Astrocyte of the hippocampus (primary cell): ENCODE results near the gene FBXL19.

ENCODE experiments used
- DNase-seq: peaks from one replicate; pipeline ENCODE4 v3.0.0; 2011; ENCODE audit warnings: low read depth, low spot score

The FBXL19 gene

DNA sequence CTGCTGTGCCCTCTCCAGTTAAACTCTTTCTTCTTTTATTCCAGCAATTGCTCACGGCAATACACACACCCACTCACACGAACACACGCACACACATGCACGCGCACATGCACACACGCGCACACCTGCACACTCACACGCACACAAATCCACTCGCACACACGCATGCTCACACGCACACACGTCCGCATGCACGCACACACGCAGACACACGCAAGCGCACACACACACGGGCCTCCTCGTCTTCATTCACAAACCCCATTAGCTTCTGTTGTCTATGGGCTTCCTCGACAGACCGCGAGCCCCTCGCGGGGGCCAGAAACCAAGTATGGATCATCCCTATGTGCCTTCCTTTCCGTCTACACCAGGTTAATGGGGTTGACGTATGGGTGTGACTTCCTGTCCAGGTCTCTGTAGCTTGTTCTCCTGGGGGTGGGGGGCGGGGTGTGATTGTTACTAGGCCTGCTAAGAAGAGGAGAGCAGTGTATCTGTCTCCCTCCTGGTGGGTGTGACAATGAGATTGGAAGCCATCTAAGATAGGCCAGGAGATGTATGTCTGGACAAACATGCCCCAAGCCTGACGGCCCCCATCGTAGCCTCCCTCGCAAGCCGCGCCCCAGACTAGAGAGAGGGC is 27.6 kb upstream of the FBXL19 start:
- DNase-seq, result no peak

DNA sequence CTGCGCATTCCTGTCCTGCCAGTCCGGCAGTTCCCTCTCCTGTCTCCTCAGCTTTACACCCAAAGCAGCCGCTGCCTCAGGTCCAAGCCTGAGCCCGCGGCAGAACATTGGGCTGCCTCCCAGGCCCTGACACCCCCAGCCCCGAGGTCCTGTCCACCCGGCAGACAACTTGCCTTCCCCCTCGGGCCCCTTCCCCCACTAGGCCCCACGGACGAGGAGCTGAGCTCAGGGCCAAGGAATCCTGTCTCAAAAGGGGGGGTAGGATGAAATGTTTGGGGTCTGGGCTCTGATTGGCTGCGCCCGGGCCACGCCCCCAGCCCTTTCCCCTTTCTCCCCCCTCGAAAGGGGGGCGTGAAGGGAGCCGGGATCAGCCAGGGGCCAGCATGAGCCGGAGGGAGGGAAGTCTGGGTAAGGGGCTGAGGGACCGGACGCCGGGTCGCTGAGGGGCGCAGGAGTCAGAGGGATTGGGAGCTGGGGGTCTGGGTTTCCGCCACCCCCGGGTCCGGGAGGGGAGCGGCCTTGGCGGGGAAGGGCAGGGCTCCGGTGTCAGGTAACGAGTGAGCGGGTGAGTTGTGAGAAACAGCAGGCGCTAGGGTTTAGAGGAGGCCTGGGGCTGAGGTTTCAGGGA is 27.0 kb upstream of the FBXL19 start, which contains the start of gene CTF1:
Gene CTF1 (plus strand): TSS at position 354 of the 628 bp plus-strand sequence. CDS start 30 bp downstream, at position 384.
- DNase-seq, result peak; percentile 94

DNA sequence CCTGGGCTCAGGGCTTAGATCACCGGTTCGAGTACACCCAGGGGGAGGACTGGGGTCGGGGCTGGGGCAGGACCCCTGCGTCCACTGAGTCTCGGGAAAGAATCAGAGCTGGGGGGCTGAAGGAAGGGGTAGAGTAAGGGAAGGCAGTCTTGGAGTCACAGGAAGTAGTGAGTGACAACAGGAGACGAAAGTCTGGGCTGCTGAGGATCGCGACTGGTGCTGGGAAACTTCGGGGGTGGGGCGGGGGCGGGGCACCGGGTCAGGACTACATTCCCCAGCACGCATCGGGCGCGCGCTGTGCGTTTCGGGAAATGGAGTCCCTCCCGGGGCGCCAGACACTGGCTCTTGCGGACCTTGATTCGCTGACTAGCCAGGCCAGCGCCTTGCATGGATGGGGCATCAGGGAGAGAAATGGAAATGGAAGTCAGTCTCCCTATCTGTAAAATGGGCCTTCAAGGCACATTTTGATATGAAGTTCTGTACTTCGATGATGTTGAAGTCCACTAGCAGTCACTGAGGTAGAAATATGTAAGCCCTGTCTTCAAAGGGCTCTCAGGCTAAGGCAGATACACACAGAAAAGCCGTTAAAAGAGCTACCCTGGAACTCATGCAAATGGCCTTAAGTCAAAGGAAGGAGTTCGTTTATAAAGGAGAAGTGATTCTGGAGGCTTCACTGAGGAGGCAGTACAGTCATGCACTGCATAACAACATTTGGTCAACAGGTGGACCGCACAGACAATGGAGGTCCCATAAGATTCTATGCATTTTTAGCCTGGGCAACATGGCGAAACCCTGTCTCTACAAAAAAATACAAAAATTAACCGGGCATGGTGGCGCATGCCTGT is 26.3 kb upstream of the FBXL19 start:
- DNase-seq, result peak; percentile 96

DNA sequence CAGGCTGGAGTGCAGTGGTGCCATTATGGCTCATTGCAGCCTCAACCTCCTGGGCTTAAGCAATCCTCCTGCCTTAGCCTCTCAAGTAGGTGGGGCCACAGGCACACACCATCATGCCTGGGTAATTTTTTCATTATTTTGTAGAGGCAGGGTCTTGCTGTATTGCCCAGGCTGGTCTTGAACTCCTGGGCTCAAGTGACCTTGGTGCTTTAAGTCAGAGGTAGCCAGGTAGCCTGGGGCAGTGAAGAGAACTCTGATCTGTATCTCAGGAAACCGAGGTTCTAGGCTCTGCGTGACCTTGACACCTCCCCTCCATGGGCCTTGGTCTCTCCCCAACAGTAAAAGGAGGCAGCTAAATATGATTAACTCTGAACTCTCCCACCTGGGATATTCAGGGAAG is 23.6 kb upstream of the FBXL19 start:
- no peak for DNase-seq

DNA sequence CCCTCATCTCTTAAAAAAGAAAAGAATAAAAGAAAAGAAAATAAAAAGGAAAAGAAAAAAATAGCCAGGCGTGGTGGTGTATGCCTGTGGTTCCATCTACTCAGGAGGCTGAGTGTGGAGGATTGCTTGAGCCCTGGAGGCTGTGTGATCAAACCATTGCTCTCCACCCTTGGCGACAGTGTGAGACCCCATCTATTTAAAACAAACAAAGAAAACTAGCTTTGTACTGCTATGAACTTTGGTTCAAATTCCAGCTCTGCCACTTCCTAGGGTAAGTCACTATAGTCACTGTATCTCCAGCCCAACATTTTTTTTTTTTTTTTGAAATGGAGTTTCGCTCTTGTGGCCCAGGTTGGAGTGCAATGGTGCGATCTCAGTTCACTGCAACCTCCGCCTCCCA is 22.8 kb upstream of the FBXL19 start:
- no peak for DNase-seq

DNA sequence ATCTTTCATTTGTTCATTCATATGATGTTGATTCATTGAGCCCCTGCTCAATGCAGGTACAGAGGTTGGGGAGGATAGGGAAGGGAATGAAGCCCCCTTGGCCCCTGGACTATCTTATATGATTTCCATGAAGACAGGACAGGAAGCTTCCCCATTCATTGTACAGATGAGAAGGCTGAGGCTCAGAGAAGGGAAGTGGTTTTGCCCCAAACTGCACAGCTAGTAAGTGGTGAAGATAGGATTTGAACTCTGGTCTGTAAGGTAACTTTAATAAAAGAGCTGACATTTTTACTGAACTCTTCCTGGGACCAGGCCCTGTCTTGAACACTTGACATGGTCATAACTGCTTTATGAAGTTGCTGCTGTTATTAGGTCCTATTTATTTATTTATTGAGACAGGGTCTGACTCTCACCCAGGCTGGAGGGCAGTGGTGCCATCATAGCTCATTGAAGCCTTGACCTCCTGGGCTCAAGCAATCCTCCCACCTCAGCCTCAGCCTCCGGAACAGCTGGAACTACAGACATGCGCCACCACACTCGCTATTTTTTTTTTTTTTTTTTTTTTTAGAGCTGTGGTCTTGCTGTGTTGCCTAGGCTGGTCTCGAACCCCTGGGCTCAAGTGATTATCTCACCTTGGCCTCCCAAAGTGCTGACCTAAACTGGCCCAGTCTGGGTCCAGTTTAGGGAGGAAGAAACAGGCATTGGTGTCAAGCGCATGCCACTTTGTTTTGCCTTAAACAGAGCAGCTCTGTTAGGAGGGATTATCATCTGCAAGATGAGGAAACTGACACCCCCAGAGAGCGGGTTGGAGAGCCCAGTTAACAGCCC is 22.0 kb upstream of the FBXL19 start:
- no peak for DNase-seq

DNA sequence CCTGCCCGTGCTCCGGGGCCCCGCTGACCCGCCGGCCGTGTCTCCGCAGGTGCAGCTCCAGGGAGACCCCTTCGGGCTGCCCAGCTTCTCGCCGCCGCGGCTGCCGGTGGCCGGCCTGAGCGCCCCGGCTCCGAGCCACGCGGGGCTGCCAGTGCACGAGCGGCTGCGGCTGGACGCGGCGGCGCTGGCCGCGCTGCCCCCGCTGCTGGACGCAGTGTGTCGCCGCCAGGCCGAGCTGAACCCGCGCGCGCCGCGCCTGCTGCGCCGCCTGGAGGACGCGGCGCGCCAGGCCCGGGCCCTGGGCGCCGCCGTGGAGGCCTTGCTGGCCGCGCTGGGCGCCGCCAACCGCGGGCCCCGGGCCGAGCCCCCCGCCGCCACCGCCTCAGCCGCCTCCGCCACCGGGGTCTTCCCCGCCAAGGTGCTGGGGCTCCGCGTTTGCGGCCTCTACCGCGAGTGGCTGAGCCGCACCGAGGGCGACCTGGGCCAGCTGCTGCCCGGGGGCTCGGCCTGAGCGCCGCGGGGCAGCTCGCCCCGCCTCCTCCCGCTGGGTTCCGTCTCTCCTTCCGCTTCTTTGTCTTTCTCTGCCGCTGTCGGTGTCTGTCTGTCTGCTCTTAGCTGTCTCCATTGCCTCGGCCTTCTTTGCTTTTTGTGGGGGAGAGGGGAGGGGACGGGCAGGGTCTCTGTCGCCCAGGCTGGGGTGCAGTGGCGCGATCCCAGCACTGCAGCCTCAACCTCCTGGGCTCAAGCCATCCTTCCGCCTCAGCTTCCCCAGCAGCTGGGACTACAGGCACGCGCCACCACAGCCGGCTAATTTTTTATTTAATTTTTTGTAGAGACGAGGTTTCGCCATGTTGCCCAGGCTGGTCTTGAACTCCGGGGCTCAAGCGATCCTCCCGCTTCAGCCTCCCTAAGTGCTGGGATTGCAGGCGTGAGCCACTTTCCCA is 21.1 kb upstream of the FBXL19 start:
- DNase-seq, result peak; percentile 94

DNA sequence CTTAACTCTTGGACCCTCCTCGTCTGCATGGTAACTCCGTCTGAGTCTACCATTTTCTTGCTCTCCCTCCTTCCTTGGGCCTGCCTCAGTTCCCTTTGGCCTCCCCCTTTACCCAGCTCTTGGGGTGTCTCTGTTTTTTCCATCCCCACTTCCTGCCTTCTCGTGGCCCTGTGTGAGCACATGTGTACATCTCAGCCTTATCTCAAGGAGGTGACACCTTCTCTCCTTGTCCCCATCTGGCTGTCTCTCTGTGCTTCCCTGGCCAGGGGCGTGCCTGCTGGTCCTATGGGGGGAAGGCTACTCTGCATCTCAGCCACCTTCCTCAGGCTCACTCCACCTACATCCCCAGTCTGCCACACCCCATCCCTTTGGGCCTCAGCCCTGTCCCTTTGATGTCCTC is 20.4 kb upstream of the FBXL19 start:
- no peak for DNase-seq

DNA sequence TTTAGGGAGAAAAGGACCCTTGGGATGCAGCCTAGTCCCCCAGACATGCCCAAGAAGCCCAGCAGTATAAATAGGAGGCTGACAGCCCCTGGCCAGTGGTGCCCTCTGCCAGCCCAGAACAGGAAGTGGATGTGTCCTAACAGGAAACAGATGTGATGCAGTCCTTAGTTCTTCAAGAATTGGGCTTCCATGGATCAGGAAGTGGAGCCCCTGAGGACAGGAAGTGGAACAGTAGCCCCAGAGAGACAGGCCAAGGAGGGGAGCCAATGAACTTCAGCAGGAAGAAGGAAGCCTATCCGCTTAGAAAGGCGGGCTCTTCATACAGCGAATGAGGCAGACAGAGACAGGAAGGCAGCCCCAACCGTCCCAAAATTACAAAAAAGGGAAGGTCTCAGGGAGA is 19.8 kb upstream of the FBXL19 start:
- DNase-seq, result no peak

DNA sequence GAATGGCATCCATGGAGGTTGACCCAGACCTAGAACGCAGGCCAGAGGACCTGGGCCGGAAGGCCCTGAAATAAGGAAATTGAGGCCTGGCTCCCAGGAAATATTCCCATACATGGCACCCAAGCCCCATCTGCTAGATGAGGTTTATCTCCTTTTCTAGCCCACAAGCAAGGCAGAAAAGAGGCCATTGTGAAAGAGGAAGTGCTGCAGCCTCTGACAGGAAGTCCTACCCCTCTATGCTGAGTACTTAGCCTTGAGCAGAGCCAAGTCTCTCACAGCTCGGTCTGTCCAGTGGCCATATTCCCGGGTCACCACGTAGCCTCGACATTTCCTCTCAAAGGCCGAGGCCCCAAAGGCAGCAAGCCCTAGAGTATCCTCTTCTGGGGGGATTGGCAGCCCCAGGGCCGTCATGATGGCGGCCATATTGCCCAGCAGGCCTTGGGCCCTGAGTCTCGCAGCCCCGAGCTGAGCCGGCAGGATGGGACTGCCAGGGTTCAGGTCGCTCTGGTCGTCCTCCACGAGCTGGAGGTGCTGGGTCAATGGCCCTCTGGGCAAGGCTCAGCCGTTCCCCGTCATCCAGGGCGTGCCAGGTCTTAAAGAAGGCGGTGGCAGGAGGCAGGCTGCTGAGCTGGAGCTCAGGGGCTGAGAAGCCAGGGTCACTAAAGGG is 19.1 kb upstream of the FBXL19 start:
- no peak for DNase-seq

DNA sequence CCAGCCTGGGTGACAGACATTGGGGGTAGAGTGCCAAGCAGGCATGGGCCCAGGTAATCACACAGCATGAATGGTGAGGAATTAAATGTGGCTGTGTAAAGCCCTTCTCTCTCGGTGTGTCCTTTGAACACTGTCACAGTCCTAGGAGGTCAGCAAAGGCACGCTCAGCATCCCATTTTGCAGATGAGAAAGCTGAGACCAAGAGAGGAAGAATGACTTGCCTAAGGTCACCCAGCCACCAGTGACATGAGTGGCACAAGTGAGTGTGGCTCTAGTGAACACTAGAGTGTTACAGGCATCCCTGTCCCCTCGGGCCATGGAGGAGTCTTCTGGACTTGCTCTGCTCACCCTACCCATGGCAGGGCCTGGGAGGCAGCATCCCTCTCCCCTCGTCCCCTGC is 16.3 kb upstream of the FBXL19 start:
- no peak for DNase-seq

DNA sequence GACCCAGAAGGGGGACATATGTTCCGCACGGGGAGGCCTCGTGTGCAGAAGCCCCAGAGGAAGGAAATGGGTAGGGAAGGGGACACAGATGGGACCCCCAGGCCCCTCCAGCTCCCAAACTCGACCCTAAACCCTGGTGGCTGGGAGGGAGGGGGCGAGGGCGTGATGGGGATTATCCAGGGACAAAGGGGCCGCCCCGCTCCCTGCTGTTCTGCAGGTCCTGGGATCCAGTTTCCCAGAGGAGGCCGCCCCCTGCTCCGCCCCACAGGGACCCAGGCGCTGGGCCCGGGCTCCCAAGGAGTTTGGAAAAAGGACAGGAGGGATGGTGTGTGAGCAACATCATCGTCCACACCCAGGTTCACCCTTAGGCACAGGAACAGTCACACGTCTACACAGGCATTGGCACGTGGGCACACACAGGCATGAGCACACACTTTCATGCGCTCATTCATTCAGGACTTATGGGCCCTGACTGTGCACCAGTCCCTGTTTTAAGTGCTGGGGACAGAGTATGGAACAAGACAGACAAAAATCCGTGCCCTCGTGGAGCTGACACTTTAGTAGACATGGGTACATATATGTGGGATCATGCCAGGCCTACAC is 12.8 kb upstream of the FBXL19 start:
- no peak for DNase-seq

DNA sequence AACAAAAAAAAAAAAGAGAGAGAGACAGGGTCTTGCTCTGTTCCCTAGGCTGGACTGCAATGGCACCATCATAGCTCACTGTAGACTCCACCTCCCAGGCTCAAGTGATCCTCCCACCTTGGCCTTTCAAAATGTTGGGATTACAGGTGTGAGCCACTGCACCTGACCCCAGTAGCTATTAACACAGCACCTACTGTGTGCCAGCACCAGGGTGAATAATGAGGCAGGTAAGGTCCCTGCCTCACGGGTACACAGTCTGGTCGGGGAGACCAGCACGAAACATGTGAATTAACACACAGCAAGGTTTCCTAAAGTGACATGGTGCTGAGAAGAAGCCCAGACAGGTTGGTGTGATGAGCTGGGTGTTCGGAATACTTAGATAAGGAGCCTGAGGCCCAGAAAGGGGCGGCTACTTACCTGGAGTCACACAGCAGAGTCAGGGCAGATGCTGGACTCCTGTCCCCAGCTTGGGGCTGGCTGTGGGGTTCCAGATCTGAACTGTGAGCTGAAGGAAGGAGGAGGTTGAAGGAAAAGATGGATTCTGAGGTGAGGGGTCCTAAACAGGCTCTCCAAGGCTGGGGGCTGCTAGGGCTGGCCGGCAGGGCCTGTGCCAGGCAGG is 10.5 kb upstream of the FBXL19 start:
- no peak for DNase-seq

DNA sequence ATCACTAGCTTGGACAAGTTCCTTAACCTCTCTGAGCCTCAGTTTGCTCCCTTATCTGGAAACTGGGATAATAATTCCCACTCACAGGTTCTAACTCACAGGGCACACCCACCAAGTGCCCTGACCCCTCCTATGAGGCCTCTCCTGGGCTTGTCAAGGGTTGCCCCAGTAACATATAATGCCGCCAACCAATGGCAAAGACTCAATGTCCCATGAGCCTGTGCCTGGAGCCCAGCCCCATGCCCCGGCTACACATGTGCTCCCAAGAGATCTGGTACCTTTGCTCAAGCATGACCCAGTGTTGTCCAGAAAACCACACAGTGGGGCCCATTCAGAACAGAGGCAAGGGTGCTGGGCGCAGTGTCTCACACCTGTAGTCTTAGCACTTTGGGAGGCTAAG is 8.5 kb upstream of the FBXL19 start:
- no peak for DNase-seq

DNA sequence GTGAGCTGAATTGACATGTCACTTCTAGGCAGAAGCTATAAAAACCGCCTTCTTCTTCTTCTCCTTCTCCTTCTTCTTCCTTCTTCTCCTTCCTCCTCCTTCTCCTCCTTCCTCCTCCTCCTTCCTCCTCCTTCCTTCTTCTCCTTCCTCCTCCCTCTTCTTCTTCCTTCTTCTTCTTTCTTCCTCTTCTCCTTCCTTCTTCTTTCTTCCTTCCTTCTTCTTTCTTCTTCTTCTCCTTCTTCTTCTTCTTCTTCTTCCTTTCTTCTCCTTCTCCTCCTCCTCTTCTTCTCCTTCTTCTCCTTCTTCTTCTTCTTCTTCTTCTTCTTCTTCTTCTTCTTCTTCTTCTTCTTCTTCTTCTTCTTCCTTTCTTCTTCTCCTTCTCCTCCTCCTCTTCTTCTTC is 4.8 kb upstream of the FBXL19 start:
- no peak for DNase-seq

DNA sequence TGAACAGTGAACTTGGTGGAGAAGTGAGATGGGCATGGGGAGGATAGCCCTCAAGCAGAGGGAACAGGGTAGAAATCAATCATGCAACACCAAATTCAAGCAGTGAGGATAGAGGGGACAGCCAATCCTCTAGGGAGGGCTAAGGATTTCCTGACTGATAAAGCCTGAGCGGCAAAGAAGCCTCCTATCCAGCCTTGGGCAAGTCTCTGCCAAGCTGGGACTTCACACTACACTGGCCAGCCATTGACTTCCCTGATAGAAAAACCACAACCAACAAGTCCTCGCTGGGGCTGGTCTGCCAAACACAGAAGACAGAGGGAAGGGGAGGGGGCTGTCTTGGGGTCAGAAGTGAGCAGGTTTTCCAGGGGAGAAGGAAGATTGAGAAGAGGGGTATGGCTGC is 2.5 kb upstream of the FBXL19 start:
- DNase-seq, result no peak

DNA sequence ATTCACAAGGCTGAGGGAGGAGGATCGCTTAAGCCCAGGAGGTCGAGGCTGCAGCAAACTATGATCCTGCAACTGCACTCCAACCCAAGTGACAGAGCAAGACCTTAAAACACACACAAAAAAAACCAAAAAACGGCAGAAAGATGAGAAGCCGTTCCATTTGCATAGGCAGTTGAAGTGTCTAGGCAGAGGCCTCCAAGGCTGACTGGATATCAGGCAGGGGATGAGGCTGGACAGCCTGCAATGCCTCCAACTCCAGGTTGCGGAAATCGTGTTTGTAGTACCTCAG is 2.0 kb upstream of the FBXL19 start:
- no peak for DNase-seq

DNA sequence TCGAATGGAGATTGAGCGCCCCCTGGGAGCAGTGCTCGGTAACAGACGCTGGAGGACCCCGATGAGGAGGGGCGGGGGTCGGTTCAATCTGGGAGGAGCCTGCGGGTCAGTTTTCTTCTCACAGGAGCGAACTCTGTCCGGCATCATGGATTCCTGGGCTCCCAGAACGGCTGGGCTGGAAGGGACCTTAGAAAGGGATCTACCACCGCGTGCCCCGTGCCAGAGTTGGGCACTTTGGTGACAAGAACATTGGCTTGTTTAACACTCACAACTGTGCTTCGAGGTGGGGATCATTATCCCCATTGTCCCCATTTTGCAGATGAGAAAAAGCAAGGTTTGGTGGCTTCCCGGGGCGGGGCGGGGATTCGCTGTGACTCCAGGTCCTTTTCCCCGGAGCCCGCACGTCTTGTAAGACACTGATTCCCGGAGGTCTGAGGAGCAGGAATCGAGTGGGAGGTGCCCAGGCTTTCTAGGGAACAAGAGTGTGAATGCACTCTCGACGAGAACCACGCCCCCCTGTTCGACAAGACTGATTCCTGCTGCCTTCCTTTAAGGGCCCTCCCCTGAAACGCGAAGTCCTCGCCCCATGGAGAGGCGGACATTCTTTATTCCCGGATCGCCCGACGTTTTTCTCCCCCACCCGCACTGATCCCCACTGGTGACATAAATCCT is 1.5 kb upstream of the FBXL19 start:
- DNase-seq, result peak; percentile 96

DNA sequence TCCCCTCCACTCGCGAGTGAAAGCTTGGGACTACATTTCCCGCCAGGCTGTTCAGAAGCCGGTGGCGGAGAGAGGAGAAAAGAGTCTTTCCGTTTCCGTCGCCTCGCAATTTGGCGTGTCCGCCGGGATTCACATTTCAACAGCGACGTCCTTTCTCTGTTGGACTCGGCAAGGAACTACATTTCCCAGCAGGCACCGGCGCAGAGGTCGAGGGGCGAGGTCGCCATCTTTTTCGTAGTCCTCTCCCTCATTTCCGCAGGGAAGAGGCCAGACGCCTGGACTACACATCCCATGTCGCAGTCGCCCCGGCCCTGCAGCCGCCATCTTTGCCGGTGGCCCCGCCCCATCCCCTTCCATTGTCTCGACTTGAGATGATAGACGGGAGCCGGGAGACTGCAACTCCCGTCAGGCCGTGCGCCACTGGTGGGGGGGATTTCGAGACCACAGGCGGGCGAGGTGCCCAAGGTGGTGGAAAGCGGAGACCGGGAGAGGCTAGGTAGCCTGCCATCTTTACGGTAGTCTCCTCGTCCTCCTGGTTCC is 882 bp upstream of the FBXL19 start:
- peak; percentile 100 for DNase-seq
